HUDEP-2 (cell line): Measurements from ENCODE around the gene PCDHB4.
"Not testable (repeated sequence)": the region's sequence is repeated elsewhere in the genome, so short reads cannot be mapped to it uniquely, and the experiment has no call there.

Experiments used
- DNase-seq, 76 experiments: peaks; one replicate each; lab custom pipeline; 2025; ENCODE audit not compliant: unreplicated experiment in 76 of 76; lab: John Stamatoyannopoulos, UW

PCDHB4 gene

DNA sequence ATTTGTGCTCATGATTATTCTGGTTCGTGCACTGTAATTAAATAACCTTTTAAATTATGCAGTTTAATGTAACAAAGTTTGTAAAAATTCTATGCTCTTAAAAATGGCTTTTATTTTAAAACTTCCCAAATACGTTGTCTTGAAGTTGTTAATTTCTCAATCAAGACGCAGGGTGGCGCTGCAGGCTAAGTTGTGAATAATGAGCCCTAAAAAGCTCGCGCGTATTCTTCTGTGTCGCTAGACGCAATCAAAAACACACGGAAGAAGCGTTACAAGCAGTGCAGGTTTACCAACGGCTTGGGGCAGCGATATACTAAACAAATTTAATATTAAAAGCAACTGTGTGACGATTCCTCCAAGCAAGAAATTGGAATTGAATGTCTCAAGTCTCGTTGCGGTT is at the start of gene PCDHB4:
TSS of gene PCDHB4 (plus strand) at position 256 of the 400 bp plus-strand sequence. CDS start 181 bp downstream, outside the sequence.
- peak in 1 of 76 experiments; percentile 7 for DNase-seq

DNA sequence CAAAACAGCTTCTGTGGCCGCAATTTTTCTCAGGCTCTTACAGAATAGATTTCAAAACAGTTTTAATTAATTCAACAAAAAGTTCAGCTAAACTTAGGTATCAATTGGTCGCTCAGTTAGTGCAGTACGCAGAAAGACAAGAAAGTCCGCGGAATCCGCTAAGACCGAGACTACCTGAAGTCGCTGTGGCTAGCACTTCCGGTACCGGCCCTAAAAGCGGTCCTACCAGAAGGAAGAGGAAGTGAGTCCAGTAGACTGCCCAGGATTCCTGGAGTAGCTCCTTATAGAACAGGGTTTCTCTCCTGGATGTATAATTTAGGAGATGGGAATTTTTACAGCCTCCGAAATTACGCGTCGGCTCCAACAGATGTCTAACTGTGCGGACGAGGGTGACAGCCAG is 43.8 kb upstream of the PCDHB4 start:
- DNase-seq, result no peak

DNA sequence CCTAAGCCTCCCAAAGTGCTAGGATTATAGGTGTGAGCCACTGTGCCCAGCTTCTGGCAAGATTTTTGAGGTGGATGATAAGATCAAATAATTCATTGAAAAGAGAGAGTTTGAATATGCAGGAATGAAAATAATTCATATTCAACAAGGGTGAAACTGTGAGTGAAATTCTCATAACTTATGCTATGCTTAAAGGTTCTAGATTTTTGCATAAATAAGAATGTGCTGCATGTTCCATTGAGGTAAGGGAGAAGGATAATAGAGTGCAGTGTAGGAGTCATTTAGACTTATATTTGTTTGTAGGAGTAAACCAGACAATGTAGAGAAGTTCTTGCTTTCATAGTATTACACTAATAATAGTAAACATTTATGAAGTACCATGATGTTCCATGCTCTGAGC is 39.4 kb upstream of the PCDHB4 start:
- no peak for DNase-seq

DNA sequence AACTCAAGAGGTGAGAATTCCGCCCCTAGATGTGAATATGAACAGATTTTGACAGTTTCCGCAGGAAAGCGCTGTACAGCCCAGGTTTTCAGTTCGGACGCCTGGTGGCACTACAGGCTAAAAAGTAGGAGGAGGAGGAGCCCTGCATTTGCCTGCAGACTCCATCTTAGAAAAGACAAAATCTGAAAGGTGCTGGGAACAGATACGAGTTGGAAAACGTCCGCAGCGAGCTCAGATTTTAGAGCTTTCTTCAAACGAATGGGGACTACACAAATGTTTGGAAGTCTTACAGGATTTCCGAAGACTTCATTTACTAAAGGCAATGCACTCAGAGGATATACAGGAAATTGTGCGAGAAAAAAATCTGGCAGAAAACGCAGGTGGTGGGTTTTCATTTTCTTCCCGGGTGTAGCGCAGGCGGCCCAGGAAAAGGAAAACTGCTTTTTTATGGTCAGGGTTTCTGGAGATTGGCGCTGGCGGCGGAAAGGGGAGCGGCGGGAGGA is 37.1 kb upstream of the PCDHB4 start:
- DNase-seq, result peak in 9 of 76 experiments; percentile 0 to 19 (median 6)

DNA sequence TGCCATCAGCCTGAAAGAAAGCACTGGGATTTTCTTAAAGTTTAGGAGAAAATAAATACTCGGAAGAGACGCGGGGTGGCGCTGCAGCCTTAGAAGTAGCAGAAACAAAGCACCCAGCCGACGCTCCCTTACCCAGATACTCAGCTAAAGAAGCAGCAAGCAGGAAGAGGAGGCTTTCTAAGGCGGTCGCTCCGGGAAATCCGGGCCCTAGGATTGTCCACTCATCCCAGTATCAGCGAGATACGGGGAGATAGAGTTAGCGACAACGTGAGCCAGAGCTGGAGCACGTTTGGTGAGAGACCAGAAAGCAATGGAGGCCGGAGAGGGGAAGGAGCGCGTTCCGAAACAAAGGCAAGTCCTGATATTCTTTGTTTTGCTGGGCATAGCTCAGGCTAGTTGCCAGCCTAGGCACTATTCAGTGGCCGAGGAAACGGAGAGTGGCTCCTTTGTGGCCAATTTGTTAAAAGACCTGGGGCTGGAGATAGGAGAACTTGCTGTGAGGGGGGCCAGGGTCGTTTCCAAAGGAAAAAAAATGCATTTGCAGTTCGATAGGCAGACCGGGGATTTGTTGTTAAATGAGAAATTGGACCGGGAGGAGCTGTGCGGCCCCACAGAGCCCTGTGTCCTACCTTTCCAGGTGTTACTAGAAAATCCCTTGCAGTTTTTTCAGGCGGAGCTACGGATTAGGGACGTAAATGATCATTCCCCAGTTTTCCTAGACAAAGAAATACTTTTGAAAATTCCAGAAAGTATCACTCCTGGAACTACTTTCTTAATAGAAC is 26.9 kb upstream of the PCDHB4 start, which contains the start of gene PCDHB2:
TSS of gene PCDHB2 (plus strand) at position 135 of the 782 bp plus-strand sequence. CDS start at position 311, 176 bp downstream.
- no peak for DNase-seq

DNA sequence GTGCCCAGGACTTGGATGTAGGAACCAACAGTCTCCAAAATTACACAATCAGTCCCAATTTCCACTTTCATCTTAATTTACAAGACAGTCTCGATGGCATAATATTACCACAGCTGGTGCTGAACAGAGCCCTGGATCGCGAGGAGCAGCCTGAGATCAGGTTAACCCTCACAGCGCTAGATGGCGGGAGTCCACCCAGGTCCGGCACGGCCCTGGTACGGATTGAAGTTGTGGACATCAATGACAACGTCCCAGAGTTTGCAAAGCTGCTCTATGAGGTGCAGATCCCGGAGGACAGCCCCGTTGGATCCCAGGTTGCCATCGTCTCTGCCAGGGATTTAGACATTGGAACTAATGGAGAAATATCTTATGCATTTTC is 26.4 kb upstream of the PCDHB4 start:
- DNase-seq, result no peak

DNA sequence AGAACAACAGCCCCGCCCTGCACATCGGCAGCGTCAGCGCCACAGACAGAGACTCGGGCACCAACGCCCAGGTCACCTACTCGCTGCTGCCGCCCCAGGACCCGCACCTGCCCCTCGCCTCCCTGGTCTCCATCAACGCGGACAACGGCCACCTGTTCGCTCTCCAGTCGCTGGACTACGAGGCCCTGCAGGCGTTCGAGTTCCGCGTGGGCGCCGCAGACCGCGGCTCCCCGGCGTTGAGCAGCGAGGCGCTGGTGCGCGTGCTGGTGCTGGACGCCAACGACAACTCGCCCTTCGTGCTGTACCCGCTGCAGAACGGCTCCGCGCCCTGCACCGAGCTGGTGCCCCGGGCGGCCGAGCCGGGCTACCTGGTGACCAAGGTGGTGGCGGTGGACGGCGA is 25.4 kb upstream of the PCDHB4 start:
- DNase-seq, result not testable (repeated sequence)

DNA sequence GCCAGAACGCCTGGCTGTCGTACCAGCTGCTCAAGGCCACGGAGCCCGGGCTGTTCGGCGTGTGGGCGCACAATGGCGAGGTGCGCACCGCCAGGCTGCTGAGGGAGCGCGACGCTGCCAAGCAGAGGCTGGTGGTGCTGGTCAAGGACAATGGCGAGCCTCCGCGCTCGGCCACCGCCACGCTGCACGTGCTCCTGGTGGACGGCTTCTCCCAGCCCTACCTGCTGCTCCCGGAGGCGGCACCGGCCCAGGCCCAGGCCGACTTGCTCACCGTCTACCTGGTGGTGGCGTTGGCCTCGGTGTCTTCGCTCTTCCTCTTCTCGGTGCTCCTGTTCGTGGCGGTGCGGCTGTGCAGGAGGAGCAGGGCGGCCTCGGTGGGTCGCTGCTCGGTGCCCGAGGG is 25.0 kb upstream of the PCDHB4 start:
- not testable (repeated sequence) for DNase-seq

DNA sequence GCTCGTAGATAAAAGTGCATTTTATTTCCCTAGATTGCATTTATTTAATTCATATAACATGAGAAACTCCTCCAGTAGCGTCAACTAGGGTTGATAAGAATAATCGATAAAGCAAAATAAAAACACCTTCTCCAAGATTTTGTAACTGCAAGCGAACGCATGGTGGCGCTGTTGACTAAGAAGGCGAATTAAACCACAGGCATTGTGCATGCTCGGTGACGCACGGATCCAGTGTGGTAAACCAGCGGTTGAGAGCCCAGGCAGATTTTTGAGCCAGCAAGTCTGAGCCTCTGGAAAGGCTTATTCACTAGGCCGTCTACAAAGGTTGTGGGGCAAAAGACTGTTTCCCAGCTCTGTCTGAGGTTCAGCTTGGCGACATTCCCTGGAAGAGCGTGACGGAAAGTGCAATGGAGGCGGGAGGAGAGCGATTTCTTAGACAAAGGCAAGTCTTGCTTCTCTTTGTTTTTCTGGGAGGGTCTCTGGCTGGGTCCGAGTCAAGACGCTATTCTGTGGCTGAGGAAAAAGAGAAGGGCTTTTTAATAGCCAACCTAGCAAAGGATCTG is 21.3 kb upstream of the PCDHB4 start, which contains the start of gene PCDHB3:
TSS of gene PCDHB3 (plus strand) at position 231 of the 563 bp plus-strand sequence. CDS start at position 408, 177 bp downstream.
- peak in 6 of 76 experiments; percentile 1 to 14 (median 7) for DNase-seq

DNA sequence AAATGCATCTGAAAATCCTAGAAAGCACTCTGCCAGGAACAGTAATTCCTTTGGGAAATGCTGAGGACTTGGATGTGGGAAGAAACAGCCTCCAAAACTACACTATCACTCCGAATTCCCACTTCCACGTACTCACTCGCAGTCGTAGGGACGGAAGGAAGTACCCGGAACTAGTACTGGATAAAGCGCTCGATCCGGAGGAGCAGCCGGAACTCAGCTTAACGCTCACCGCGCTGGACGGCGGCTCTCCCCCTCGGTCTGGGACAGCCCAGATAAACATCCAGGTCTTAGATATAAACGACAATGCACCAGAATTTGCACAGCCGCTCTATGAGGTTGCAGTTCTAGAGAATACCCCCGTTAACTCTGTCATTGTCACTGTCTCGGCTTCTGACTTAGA is 20.6 kb upstream of the PCDHB4 start:
- no peak for DNase-seq

DNA sequence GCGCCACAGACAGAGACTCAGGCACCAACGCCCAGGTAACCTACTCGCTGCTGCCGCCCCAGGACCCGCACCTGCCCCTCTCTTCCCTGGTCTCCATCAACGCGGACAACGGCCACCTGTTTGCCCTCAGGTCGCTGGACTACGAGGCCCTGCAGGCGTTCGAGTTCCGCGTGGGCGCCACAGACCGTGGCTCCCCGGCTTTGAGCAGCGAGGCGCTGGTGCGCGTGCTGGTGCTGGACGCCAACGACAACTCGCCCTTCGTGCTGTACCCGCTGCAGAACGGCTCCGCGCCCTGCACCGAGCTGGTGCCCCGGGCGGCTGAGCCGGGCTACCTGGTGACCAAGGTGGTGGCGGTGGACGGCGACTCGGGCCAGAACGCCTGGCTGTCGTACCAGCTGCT is 19.5 kb upstream of the PCDHB4 start:
- DNase-seq, result not testable (repeated sequence)

DNA sequence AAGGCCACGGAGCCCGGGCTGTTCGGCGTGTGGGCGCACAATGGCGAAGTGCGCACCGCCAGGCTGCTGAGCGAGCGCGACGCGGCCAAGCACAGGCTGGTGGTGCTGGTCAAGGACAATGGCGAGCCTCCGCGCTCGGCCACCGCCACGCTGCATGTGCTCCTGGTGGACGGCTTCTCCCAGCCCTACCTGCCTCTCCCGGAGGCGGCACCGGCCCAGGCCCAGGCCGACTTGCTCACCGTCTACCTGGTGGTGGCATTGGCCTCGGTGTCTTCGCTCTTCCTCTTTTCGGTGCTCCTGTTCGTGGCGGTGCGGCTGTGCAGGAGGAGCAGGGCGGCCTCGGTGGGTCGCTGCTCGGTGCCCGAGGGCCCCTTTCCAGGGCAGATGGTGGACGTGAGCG is 19.1 kb upstream of the PCDHB4 start:
- not testable (repeated sequence) for DNase-seq

DNA sequence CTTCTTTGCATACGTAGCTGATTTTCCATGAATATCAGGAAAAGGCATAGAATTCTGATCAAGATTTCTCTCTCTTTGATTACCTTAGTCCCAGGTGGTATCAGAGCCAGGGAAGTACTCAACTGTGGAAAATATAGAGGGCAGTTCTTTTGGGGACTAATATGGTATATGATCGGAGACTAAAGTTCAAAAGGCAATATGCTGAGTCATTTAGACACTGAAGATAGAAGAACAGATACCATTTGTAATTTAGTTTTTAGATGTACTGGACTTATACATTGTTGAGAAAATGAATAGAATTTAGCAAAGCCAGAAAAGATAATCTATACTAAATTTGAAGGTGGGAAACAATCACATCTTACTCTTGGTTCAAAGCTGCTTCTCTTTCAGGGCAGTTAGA is 16.3 kb upstream of the PCDHB4 start:
- DNase-seq, result no peak

DNA sequence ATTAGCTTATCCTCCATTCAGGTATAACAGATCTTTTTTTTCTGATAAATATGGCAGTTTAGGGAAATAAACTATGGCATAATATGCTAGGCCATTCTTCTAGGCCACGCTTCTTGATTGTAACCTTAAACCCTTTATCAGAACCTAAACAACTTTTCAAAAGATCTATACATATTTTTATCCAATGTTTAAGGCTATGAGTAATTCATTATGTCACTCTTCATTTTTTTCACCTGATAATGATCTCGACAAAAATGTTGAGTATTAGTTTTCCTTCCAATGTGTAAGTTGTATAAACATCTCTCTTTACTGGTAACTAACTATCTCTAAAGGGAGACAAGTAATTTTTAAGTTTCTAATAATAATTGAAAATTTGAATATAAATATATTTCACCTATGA is 2.4 kb upstream of the PCDHB4 start:
- DNase-seq, result no peak

DNA sequence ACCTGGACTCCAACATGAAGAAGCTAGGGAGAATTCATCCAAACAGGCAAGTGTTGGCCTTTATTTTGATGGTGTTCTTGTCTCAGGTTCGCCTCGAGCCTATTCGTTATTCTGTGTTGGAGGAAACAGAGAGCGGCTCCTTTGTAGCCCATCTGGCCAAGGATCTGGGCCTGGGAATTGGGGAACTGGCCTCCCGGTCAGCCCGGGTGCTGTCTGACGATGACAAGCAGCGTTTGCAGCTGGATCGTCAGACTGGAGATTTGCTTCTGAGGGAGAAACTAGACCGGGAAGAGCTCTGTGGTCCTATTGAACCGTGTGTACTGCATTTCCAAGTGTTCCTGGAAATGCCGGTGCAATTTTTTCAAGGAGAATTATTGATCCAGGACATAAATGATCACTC is 367 bp downstream of the PCDHB4 start:
- DNase-seq, result no peak

DNA sequence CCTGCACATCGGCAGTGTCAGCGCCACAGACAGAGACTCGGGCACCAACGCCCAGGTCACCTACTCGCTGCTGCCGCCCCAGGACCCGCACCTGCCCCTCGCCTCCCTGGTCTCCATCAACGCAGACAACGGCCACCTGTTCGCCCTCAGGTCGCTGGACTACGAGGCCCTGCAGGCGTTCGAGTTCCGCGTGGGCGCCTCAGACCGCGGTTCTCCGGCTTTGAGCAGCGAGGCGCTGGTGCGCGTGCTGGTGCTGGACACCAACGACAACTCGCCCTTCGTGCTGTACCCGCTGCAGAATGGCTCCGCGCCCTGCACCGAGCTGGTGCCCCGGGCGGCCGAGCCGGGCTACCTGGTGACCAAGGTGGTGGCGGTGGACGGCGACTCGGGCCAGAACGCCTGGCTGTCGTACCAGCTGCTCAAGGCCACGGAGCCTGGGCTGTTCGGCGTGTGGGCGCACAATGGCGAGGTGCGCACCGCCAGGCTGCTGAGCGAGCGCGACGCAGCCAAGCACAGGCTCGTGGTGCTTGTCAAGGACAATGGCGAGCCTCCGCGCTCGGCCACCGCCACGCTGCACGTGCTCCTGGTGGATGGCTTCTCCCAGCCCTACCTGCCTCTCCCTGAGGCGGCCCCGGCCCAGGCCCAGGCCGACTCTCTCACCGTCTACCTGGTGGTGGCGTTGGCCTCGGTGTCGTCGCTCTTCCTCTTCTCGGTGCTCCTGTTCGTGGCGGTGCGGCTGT is 1.9 kb downstream of the PCDHB4 start:
- not testable (repeated sequence) for DNase-seq

DNA sequence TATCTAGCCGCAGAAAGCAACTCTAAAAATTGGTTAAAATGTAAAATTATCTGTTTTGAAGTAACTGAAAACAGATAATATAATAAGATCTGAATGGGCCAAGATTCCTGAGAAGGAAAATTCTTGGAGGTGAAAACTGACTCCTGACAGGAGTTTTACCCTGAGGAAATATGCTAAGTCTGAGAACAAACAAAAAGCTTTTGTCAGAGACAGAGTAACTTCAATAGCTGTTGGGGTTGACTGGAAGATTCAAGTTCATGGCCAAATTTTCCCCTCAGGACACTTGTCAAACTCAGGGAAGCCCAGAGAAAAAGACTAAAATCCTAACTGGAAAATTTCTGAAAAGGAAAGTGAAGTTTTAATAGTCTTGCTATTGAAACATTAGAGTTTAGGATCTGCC is 5.7 kb downstream of the PCDHB4 start:
- no peak for DNase-seq

DNA sequence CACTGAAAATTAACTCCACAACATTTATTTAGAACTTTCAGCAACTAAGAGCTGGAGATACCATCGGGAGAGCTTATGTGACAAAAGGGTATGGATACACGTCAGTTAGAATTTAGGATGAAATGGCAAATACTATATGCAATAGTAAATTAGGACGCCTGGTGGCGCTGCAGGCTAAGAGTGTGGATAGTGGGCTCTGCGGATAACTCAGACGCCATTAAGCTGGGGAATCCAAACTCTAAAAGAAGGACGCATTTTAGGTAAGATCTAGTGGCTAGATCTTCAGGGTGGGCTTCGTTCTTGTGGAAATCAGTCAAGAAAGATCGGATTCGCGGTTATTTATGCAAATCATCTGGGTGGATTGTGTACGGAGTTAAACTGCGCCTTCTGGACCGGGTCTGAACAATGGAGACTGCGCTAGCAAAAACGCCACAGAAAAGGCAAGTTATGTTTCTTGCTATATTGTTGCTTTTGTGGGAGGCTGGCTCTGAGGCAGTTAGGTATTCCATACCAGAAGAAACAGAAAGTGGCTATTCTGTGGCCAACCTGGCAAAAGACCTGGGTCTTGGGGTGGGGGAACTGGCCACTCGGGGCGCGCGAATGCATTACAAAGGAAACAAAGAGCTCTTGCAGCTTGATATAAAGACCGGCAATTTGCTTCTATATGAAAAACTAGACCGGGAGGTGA is 13.6 kb downstream of the PCDHB4 start, which contains the start of gene PCDHB5:
TSS of gene PCDHB5 (plus strand) at position 177 of the 688 bp plus-strand sequence. CDS start at position 406, 229 bp downstream.
- peak in 5 of 76 experiments; percentile 0 to 6 (median 3) for DNase-seq

DNA sequence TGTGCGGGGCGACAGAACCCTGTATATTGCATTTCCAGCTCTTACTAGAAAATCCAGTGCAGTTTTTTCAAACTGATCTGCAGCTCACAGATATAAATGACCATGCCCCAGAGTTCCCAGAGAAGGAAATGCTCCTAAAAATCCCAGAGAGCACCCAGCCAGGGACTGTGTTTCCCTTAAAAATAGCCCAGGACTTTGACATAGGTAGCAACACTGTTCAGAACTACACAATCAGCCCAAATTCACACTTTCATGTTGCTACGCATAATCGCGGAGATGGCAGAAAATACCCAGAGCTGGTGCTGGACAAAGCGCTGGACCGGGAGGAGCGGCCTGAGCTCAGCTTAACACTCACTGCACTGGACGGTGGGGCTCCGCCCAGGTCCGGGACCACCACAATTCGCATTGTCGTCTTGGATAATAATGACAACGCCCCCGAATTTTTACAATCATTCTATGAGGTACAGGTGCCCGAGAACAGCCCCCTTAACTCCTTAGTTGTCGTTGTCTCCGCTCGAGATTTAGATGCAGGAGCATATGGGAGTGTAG is 14.2 kb downstream of the PCDHB4 start:
- no peak for DNase-seq

DNA sequence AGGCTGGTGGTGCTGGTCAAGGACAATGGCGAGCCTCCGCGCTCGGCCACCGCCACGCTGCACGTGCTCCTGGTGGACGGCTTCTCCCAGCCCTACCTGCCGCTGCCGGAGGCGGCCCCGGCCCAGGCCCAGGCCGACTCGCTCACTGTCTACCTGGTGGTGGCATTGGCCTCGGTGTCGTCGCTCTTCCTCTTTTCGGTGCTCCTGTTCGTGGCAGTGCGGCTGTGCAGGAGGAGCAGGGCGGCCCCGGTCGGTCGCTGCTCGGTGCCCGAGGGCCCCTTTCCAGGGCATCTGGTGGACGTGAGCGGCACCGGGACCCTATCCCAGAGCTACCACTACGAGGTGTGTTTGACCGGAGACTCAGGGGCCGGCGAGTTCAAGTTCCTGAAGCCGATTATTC is 15.7 kb downstream of the PCDHB4 start:
- not testable (repeated sequence) for DNase-seq
